Sigmoid colon (tissue), 7 donors: ENCODE data around the gene PTPN9. TPM values are rescaled to one million over a fixed set of nuclear protein-coding genes. Genes with fewer than 3 reads are reported as not detected.

Source experiments
- DNase-seq: peaks from one replicate; pipeline ENCODE4 v3.0.0-alpha.2; 2019
- H3K27ac ChIP-seq, 4 donors: fragments of 200-600 bp; sonication (generic); one replicate each; pipeline ENCODE4 v1.5.1; 2016 to 2019; ENCODE audit warnings: mild to moderate bottlenecking in 1 of 4
- H3K27me3 ChIP-seq, 3 donors: fragments of 200-600 bp; sonication (generic); one replicate each; pipeline ENCODE4 v1.5.1; 2019; ENCODE audit warnings: mild to moderate bottlenecking in 1 of 3
- H3K36me3 ChIP-seq, 4 donors: fragments of 200-600 bp; sonication (generic); one replicate each; pipeline ENCODE4 v1.5.1; 2016 to 2019
- H3K4me1 ChIP-seq, 4 donors: fragments of 200-600 bp; sonication (generic); one replicate each; pipeline ENCODE4 v1.5.1; 2017 to 2019
- H3K4me3 ChIP-seq, 4 donors: fragments of 200-600 bp; sonication (generic); one replicate each; pipeline ENCODE4 v1.5.1; 2017 to 2019; ENCODE audit warnings: mild to moderate bottlenecking in 2 of 4, moderate library complexity in 1 of 4
- H3K9me3 ChIP-seq, 4 donors: fragments of 200-600 bp in 3 of 4; sonication (generic) in 3 of 4; one replicate each; pipeline versions ENCODE4 v1.5.1 to v1.6.1; 2013 to 2019
- EP300 ChIP-seq, 4 donors: sonication (generic); formaldehyde crosslinking; IDR thresholded peaks; one replicate each; pipeline ENCODE4 v1.6.1; 2017; ENCODE audit warnings: antibody characterized with exemption in 4 of 4
- POLR2A ChIP-seq, 2 donors: fragments of 450-650 bp; IDR thresholded peaks; one replicate each; pipeline ENCODE4 v1.6.1; 2016; ENCODE audit warnings: antibody characterized with exemption in 2 of 2, mild to moderate bottlenecking in 2 of 2, moderate library complexity in 2 of 2
- POLR2AphosphoS5 ChIP-seq, 4 donors: sonication (generic); formaldehyde crosslinking; IDR thresholded peaks; one replicate each; pipeline ENCODE4 v1.6.1; 2017; ENCODE audit warnings: antibody characterized with exemption in 4 of 4
- WGBS, 2 donors: extraction: QIAGEN DNeasy Blood & Tissue Kit; methylation state at CpG; one replicate each; pipeline ENCODE4 v1.1.7; 2013; 5-methylcytosine and 5-hydroxymethylcytosine counted together
- intact Hi-C: fragments of 100-400 bp; cut with DNase I; formaldehyde crosslinking; loops from one replicate; pipeline ENCODE4 v1.15.1; 2023
- polyA plus RNA-seq, 3 donors: library from polyadenylated mRNA; stranded (reverse); fragments of 200-250 nt; gene quantifications; one replicate each; pipeline ENCODE4 v1.2.3, GENCODE V29; 2013
- total RNA-seq, 4 donors: library from RNA; depleted of rRNA; stranded (reverse); fragments of >200 nt; gene quantifications; one replicate each; pipeline ENCODE4 v1.1.0, GENCODE V29; 2016
- TF ChIP-seq, protein P1 (sequence below), 4 experiments: fragments of 450-650 bp in 3 of 4; fragments of 200-600 bp in 1 of 4; IDR thresholded peaks; one replicate each; pipeline ENCODE4 v1.5.1; 2016 to 2019; ENCODE audit warnings: antibody characterized with exemption in 4 of 4, mild to moderate bottlenecking in 3 of 4, moderate library complexity in 2 of 4
- donor health status: healthy with polysubstance abuse.
- donor health status: Bipolar disorder and iron deficiency.
- donor health status: healthy.

Gene PTPN9
- total and polyA plus RNA-seq, 7 donors = 12.2 to 23.1 (median 19.8) TPM

GRCh38 chr15:75437721-75438120, 141.4 kb downstream of the PTPN9 start:
- no peak for TF ChIP-seq POLR2A (IDR thresholded peaks at IDR 0.05)
- no peak for TF ChIP-seq POLR2AphosphoS5 (IDR thresholded peaks at IDR 0.05)
- no peak for TF ChIP-seq EP300 (IDR thresholded peaks at IDR 0.05)
- TF ChIP-seq, protein P1, sequence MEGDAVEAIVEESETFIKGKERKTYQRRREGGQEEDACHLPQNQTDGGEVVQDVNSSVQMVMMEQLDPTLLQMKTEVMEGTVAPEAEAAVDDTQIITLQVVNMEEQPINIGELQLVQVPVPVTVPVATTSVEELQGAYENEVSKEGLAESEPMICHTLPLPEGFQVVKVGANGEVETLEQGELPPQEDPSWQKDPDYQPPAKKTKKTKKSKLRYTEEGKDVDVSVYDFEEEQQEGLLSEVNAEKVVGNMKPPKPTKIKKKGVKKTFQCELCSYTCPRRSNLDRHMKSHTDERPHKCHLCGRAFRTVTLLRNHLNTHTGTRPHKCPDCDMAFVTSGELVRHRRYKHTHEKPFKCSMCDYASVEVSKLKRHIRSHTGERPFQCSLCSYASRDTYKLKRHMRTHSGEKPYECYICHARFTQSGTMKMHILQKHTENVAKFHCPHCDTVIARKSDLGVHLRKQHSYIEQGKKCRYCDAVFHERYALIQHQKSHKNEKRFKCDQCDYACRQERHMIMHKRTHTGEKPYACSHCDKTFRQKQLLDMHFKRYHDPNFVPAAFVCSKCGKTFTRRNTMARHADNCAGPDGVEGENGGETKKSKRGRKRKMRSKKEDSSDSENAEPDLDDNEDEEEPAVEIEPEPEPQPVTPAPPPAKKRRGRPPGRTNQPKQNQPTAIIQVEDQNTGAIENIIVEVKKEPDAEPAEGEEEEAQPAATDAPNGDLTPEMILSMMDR (IDR thresholded peaks at IDR 0.05) = no peak
- Histone ChIP-seq H3K4me1 (no peaks in the 10 kb centered on the region), H3K36me3 (peaks cover 0 to 17% (median 0%) of the 10 kb centered on the region in 4 donors), H3K4me3 (no peak overlapping the region), H3K9me3 (no peaks in the 10 kb centered on the region), H3K27me3 (no peaks in the 10 kb centered on the region), H3K27ac (no peak overlapping the region)
- intact Hi-C loops = no loop called here
- 80 to 92% methylated on average over 4 of the region's 4 CpGs for WGBS, 2 donors
- DNase-seq = no peak

DNA sequence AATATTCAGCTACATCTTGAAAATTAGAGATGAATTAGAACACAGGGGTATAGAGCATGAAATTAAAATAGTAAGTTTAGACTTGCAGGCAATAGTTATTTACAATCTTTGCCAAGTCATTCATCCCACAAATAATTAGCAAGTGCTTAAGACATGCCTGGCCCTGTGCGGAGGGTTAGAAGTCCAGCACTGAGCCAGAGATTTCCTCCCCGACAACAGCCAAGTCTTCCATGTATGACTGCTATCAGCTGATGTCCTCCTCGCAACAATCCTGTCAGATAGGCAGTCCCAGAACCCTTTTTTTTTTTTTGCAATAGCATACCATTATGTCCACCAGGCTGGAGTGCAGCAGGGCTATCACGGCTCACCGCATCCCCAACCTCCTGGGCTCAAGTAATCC, 142.2 kb downstream of the PTPN9 start:
- H3K27ac ChIP-seq = no peak overlapping the region
- no peaks in the 10 kb centered on the region for H3K4me1 ChIP-seq
- no peaks in the 10 kb centered on the region for H3K27me3 ChIP-seq
- no peaks in the 10 kb centered on the region for H3K9me3 ChIP-seq
- intact Hi-C loops = no loop called here
- H3K4me3 ChIP-seq = no peak overlapping the region
- no peak for DNase-seq
- WGBS, 2 donors = 90 to 93% methylated on average over 5 of the region's 5 CpGs
- TF ChIP-seq POLR2A (IDR thresholded peaks at IDR 0.05) (no peak), POLR2AphosphoS5 (IDR thresholded peaks at IDR 0.05) (no peak), EP300 (IDR thresholded peaks at IDR 0.05) (no peak)
- TF ChIP-seq, protein P1 (IDR thresholded peaks at IDR 0.05) = no peak
- peaks cover 0 to 16% (median 0%) of the 10 kb centered on the region in 4 donors for H3K36me3 ChIP-seq

DNA sequence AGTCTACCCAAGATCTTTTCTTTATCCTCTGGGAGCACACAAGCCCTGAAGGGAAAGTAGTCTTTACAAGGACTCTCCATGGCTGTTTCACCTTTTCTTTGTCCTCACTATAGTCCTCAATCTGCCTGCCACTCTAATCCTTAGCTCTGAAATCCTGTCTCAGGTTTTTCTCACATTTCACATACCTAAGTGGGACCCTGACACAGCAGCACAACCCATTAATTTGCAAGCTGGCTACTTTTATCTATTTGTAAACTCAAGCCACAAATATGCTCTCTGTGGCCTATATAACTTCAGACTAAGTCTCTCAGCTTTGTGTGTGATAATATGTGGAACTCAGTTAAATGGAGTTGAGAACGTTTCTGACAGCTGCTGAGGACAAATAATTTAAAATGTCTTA, 147.4 kb downstream of the PTPN9 start:
- TF ChIP-seq POLR2A (IDR thresholded peaks at IDR 0.05) (no peak), EP300 (IDR thresholded peaks at IDR 0.05) (no peak)
- Histone ChIP-seq H3K4me1 (no peaks in the 10 kb centered on the region), H3K36me3 (peaks cover 0 to 43% (median 10%) of the 10 kb centered on the region in 4 donors), H3K9me3 (no peaks in the 10 kb centered on the region), H3K27ac (no peak overlapping the region), H3K4me3 (no peak overlapping the region), H3K27me3 (no peaks in the 10 kb centered on the region)
- WGBS, 2 donors = 25 to 54% methylated on average over 1 of the region's 1 CpG
- intact Hi-C loops = no loop called here
- DNase-seq = no peak

GRCh38 chr15:75431270-75431669, 147.8 kb downstream of the PTPN9 start:
- intact Hi-C loops = no loop called here
- H3K27me3 ChIP-seq = no peaks in the 10 kb centered on the region
- no peak for DNase-seq
- TF ChIP-seq POLR2AphosphoS5 (IDR thresholded peaks at IDR 0.05) = no peak
- TF ChIP-seq, protein P1 (IDR thresholded peaks at IDR 0.05) = no peak
- TF ChIP-seq POLR2A (IDR thresholded peaks at IDR 0.05) = no peak
- TF ChIP-seq EP300 (IDR thresholded peaks at IDR 0.05) = no peak
- H3K27ac ChIP-seq = no peak overlapping the region
- no peak overlapping the region for H3K4me3 ChIP-seq
- H3K4me1 ChIP-seq = no peaks in the 10 kb centered on the region
- 89 to 91% methylated on average over 2 of the region's 2 CpGs for WGBS, 2 donors
- H3K9me3 ChIP-seq = no peaks in the 10 kb centered on the region
- H3K36me3 ChIP-seq = peaks cover 0 to 46% (median 10%) of the 10 kb centered on the region in 4 donors

DNA sequence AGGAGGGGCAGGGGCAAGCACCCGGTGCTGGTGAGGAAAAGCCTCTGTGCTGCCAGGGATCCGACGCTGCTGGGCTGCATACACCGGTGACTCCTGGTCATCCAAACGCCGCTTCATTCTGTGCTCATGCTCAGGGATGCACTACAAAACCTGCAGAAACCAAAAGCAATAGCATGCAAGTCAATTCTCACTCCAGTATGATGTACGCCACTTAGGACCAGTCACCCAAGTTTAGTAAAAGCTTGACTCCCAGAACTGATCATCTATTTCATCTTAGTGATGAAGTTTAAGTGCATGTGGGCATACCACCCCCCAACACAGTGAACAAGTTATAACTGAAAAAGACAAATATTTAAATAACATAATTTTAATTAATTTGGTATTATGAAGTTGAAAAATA, 148.9 kb downstream of the PTPN9 start:
- Histone ChIP-seq H3K27ac (no peak overlapping the region), H3K4me3 (no peak overlapping the region), H3K4me1 (no peaks in the 10 kb centered on the region), H3K27me3 (no peaks in the 10 kb centered on the region), H3K9me3 (no peaks in the 10 kb centered on the region), H3K36me3 (peaks cover 0 to 44% (median 12%) of the 10 kb centered on the region in 4 donors)
- intact Hi-C loops = no loop called here
- TF ChIP-seq EP300 (IDR thresholded peaks at IDR 0.05) = no peak
- TF ChIP-seq POLR2A (IDR thresholded peaks at IDR 0.05) = no peak
- TF ChIP-seq POLR2AphosphoS5 (IDR thresholded peaks at IDR 0.05) = no peak
- TF ChIP-seq, protein P1 (IDR thresholded peaks at IDR 0.05) = no peak
- 94 to 96% methylated on average over 7 of the region's 7 CpGs for WGBS, 2 donors
- no peak for DNase-seq
